ENCODE data around the gene PRF1. TPM values are rescaled to one million over a fixed set of nuclear protein-coding genes. Genes with fewer than 3 reads are reported as not detected.

PRF1 gene
- total RNA-seq, 1 experiment from 2014 or later: 6.4 TPM

- TF ChIP-seq ATF3 (IDR thresholded peaks at IDR 0.05) (no peak), POLR2A (IDR thresholded peaks at IDR 0.05; ENCODE audit: borderline replicate concordance, extremely low read depth, insufficient read depth, insufficient read length) (no peak), JUND (IDR thresholded peaks at IDR 0.05) (no peak)
Measured at GRCh38 chr10:70589762-70590654, 12.5 kb downstream of the PRF1 start (continued).

GRCh38 chr10:70588859-70589570 is 13.5 kb downstream of the PRF1 start:
- POLR2A ChIA-PET: no interaction called here
- RAD21 ChIA-PET (ENCODE audit: low non-redundant PET in 1 of 2, low total read pairs in 2 of 2, uncharacterized antibody in 2 of 2, unreplicated experiment in 2 of 2): no interaction called here
- CTCF ChIA-PET: no interaction called here
- peaks cover 33 to 84% of the 10 kb centered on the region in 2 experiments for H3K4me1 ChIP-seq (ENCODE audit: control insufficient read depth in 1 of 2, insufficient read depth in 2 of 2, low read length in 2 of 2)
- H3K27ac ChIP-seq (ENCODE audit: low read depth, low read length): no peak overlapping the region
- ATAC-seq (no peak), DNase-seq (ENCODE audit: low read depth, low spot score) (no peak)
- no peaks in the 10 kb centered on the region for H3K9me2 ChIP-seq (ENCODE audit: insufficient read depth)
- no peak overlapping the region for H3K9ac ChIP-seq (ENCODE audit: low read length)
- H3K4me3 ChIP-seq (replicated peaks in 1 of 2; ENCODE audit: low read depth in 1 of 2, low read length in 2 of 2): no peak overlapping the region
- BruUV-seq (replicated peaks): no TSS peak
- no peaks in the 10 kb centered on the region for H3K9me3 ChIP-seq (ENCODE audit: control insufficient read depth in 1 of 2, insufficient read depth in 1 of 2, low read depth in 1 of 2, low read length in 2 of 2)
- no peak overlapping the region for H2AFZ ChIP-seq (ENCODE audit: low read depth, low read length, poor library complexity, severe bottlenecking)
- H3K4me2 ChIP-seq (ENCODE audit: low read length): no peak overlapping the region
- intact Hi-C loops (cut with micrococcal nuclease): no loop called here
- no peaks in the 10 kb centered on the region for H3K79me2 ChIP-seq (ENCODE audit: insufficient read depth, low read length)
- no peaks in the 10 kb centered on the region for H3K27me3 ChIP-seq (ENCODE audit: insufficient read depth, low read length)
- H3K36me3 ChIP-seq (ENCODE audit: control insufficient read depth in 1 of 2, insufficient read depth in 2 of 2, low read length in 2 of 2): no peaks in the 10 kb centered on the region
- no peaks in the 10 kb centered on the region for H4K20me1 ChIP-seq (ENCODE audit: insufficient read depth)
- TF ChIP-seq YY1 (IDR thresholded peaks at IDR 0.05; ENCODE audit: extremely low read depth, insufficient replicate concordance, low read depth, low read length) (no peak), ATF3 (IDR thresholded peaks at IDR 0.05) (no peak), CEBPB (IDR thresholded peaks at IDR 0.05; ENCODE audit: low read depth) (no peak), EZH2phosphoT487 (IDR thresholded peaks at IDR 0.05; ENCODE audit: borderline replicate concordance) (no peak)
